Spleen (tissue), 11 donors: ENCODE data around the gene APBB2. TPM values are rescaled to one million over a fixed set of nuclear protein-coding genes. Genes with fewer than 3 reads are reported as not detected.

Experiments used
- DNase-seq: peaks from one replicate; pipeline ENCODE4 v3.0.0-alpha.2; 2020
- H3K27ac ChIP-seq, 8 donors: fragments of 200-600 bp; sonication (generic) in 7 of 8; 1 replicate in 4 of 8; 2 replicates in 4 of 8; pipeline versions ENCODE4 v1.5.0 to v1.8.0; 2016 to 2021; ENCODE audit warnings: inconsistent platforms in 4 of 8, mild to moderate bottlenecking in 4 of 8, moderate library complexity in 1 of 8
- H3K27me3 ChIP-seq, 7 donors: fragments of 200-600 bp; sonication (generic) in 6 of 7; replicated peaks in 1 of 7; 1 replicate in 4 of 7; 2 replicates in 3 of 7; pipeline versions ENCODE4 v1.5.0 to v1.8.0; 2016 to 2021; ENCODE audit warnings: inconsistent platforms in 3 of 7, mild to moderate bottlenecking in 1 of 7
- H3K36me3 ChIP-seq, 6 donors: fragments of 200-600 bp; sonication (generic) in 5 of 6; 1 replicate in 4 of 6; 2 replicates in 2 of 6; pipeline versions ENCODE4 v1.5.0 to v1.8.0; 2016 to 2021; ENCODE audit warnings: inconsistent platforms in 2 of 6
- H3K4me1 ChIP-seq, 6 donors: fragments of 200-600 bp; sonication (generic) in 5 of 6; 1 replicate in 3 of 6; 2 replicates in 3 of 6; pipeline versions ENCODE4 v1.5.0 to v1.8.0; 2016 to 2021; ENCODE audit warnings: inconsistent platforms in 3 of 6
- H3K4me3 ChIP-seq, 8 donors: fragments of 200-600 bp; sonication (generic) in 7 of 8; 1 replicate in 4 of 8; 2 replicates in 4 of 8; pipeline versions ENCODE4 v1.5.0 to v1.8.0; 2016 to 2021; ENCODE audit warnings: inconsistent platforms in 4 of 8, mild to moderate bottlenecking in 4 of 8, moderate library complexity in 2 of 8
- H3K9me3 ChIP-seq, 8 donors: fragments of 200-600 bp; sonication (generic) in 7 of 8; 1 replicate in 4 of 8; 2 replicates in 4 of 8; pipeline versions ENCODE4 v1.5.0 to v1.8.0; 2016 to 2021; ENCODE audit warnings: inconsistent platforms in 4 of 8
- CTCF ChIP-seq, 11 experiments: fragments of 200-600 bp in 7 of 11; fragments of 450-650 bp in 4 of 11; sonication (generic) in 4 of 11; IDR thresholded peaks in 8 of 11; conservative IDR thresholded peaks in 3 of 11; 1 replicate in 7 of 11; 2 replicates in 4 of 11; pipeline versions ENCODE4 v1.4.0 to v1.8.0; 2016 to 2021; ENCODE audit warnings: antibody characterized with exemption in 11 of 11, inconsistent platforms in 4 of 11, mild to moderate bottlenecking in 1 of 11
- POLR2A ChIP-seq, 3 donors: fragments of 450-650 bp; IDR thresholded peaks; one replicate each; pipeline ENCODE4 v1.5.1; 2017; ENCODE audit warnings: antibody characterized with exemption in 3 of 3, mild to moderate bottlenecking in 1 of 3
- POLR2AphosphoS5 ChIP-seq, 3 donors: sonication (generic); formaldehyde crosslinking; IDR thresholded peaks; one replicate each; pipeline ENCODE4 v1.5.1; 2017; ENCODE audit warnings: antibody characterized with exemption in 3 of 3
- WGBS, 5 donors: extraction: QIAGEN DNeasy Blood & Tissue Kit in 3 of 5; methylation state at CpG; one replicate each; pipeline versions ENCODE4 v1.1.5 to v1.1.7; 2013 to 2018; 5-methylcytosine and 5-hydroxymethylcytosine counted together
- intact Hi-C: fragments of 100-400 bp; cut with DNase I; formaldehyde crosslinking; loops from one replicate; pipeline ENCODE4 v1.15.0; 2023; ENCODE audit warnings: low total_unique reads
- polyA plus RNA-seq, 3 donors: library from polyadenylated mRNA; stranded (reverse); fragments of 200-250 nt; gene quantifications; one replicate each; pipeline ENCODE4 v1.2.1, GENCODE V29; 2013
- total RNA-seq, 7 donors: library from RNA; depleted of rRNA in 3 of 7; stranded (reverse); fragments of >200 nt in 3 of 7; fragmentation: NEBNext Ultra II Directional in 4 of 7; extraction: Animal tissue kit (Norgen Biotek cat#: 25700) in 4 of 7; gene quantifications; one replicate each; pipeline versions ENCODE4 v1.1.0 to v1.2.1, GENCODE V29; 2016 to 2021
- donor health status: healthy with polysubstance abuse.
- donor health status: DM: no; HTN: no; CAD: no; lungs with moderate emphysema.
- donor health status: DM: no; HTN: no; CAD: no.
- donor health status: Bipolar disorder and iron deficiency.
- donor health status: healthy.
- donor health status: DM: no; HTN: no; CAD: no.
- donor health status: DM: yes; HTN: yes; CAD: no.

The APBB2 gene
- total and polyA plus RNA-seq, 10 donors, result 4.0 to 115 (median 76.7) TPM

- Histone ChIP-seq H3K27ac (no peak overlapping the region), H3K4me1 (peaks cover 8 to 36% (median 19%) of the 10 kb centered on the region in 6 donors), H3K36me3 (no peaks in the 10 kb centered on the region), H3K4me3 (no peak overlapping the region), H3K27me3 (peaks cover 0 to 22% (median 0%) of the 10 kb centered on the region in 7 donors), H3K9me3 (no peaks in the 10 kb centered on the region)
- 60 to 66% (median 63%) methylated on average over 2 of the region's 2 CpGs for WGBS, 5 donors
- TF ChIP-seq CTCF (IDR thresholded peaks at IDR 0.05 in 8 of 11, conservative IDR thresholded peaks at IDR 0.05 in 3 of 11) (no peak), POLR2A (IDR thresholded peaks at IDR 0.05) (no peak), POLR2AphosphoS5 (IDR thresholded peaks at IDR 0.05) (no peak)
- DNase-seq, result no peak
- intact Hi-C loops, result no loop called here
Observed at GRCh38 chr4:40858962-40859361, 355.4 kb downstream of the APBB2 start.

GRCh38 chr4:40857956-40858355 lies 356.4 kb downstream of the APBB2 start:
- intact Hi-C loops, result no loop called here
- WGBS, 5 donors, result 35 to 58% (median 45%) methylated on average over 2 of the region's 2 CpGs

GRCh38 chr4:40856840-40857362 lies 357.4 kb downstream of the APBB2 start:
- Histone ChIP-seq H3K27ac (peak overlapping the region in 1 of 8 donors; percentile 17), H3K4me1 (peaks cover 8 to 36% (median 19%) of the 10 kb centered on the region in 6 donors), H3K27me3 (peaks cover 0 to 22% (median 0%) of the 10 kb centered on the region in 7 donors), H3K36me3 (no peaks in the 10 kb centered on the region), H3K9me3 (no peaks in the 10 kb centered on the region), H3K4me3 (peak overlapping the region; percentile 24 to 64 (median 34))
- DNase-seq, result peak; percentile 94
- intact Hi-C loops, result no loop called here
- 5 to 15% (median 9%) methylated on average over 6 to 51 of the region's 51 CpGs for WGBS, 5 donors
- TF ChIP-seq POLR2A (IDR thresholded peaks at IDR 0.05), result no peak
- TF ChIP-seq POLR2AphosphoS5 (IDR thresholded peaks at IDR 0.05), result peak in 2 of 3 donors; percentile 37 to 74

More at GRCh38 chr4:40857956-40858355, 356.4 kb downstream of the APBB2 start:
- no peak for DNase-seq
- H3K27me3 ChIP-seq, result peaks cover 0 to 22% (median 0%) of the 10 kb centered on the region in 7 donors
- H3K9me3 ChIP-seq, result no peaks in the 10 kb centered on the region
- H3K4me1 ChIP-seq, result peaks cover 8 to 36% (median 19%) of the 10 kb centered on the region in 6 donors
- H3K4me3 ChIP-seq, result no peak overlapping the region
- no peak for TF ChIP-seq POLR2A (IDR thresholded peaks at IDR 0.05)
- no peak for TF ChIP-seq POLR2AphosphoS5 (IDR thresholded peaks at IDR 0.05)
- TF ChIP-seq CTCF (IDR thresholded peaks at IDR 0.05 in 8 of 11, conservative IDR thresholded peaks at IDR 0.05 in 3 of 11), result no peak
- H3K27ac ChIP-seq, result no peak overlapping the region
- no peaks in the 10 kb centered on the region for H3K36me3 ChIP-seq

GRCh38 chr4:40856277-40856839 lies 358.0 kb downstream of the APBB2 start:
- WGBS, 5 donors, result 40 to 54% (median 43%) methylated on average over 16 of the region's 16 CpGs
- Histone ChIP-seq H3K4me1 (peaks cover 8 to 36% (median 19%) of the 10 kb centered on the region in 6 donors), H3K27me3 (peaks cover 0 to 22% (median 0%) of the 10 kb centered on the region in 7 donors), H3K27ac (peak overlapping the region in 1 of 8 donors; percentile 17), H3K9me3 (no peaks in the 10 kb centered on the region), H3K4me3 (peak overlapping the region; percentile 24 to 64 (median 34)), H3K36me3 (no peaks in the 10 kb centered on the region)
- no peak for TF ChIP-seq POLR2A (IDR thresholded peaks at IDR 0.05)
- TF ChIP-seq CTCF (IDR thresholded peaks at IDR 0.05 in 8 of 11, conservative IDR thresholded peaks at IDR 0.05 in 3 of 11), result no peak
- TF ChIP-seq POLR2AphosphoS5 (IDR thresholded peaks at IDR 0.05), result no peak
- no peak for DNase-seq
- intact Hi-C loops, result no loop called here
